Measurements from ENCODE around the gene CDH11. TPM values are rescaled to one million over a fixed set of nuclear protein-coding genes. Genes with fewer than 3 reads are reported as not detected.

Gene CDH11
- total and polyA plus RNA-seq, 2 experiments from 2014 or later = 3.5 to 19.6 TPM

- no peak for TF ChIP-seq REST (IDR thresholded peaks at IDR 0.05; ENCODE audit: unreplicated experiment)
- no peak for TF ChIP-seq ZNF331 (CRISPR knock-in tag; IDR thresholded peaks at IDR 0.05; ENCODE audit: low read depth)
- TF ChIP-seq CTCF (conservative IDR thresholded peaks at IDR 0.05; ENCODE audit: low read depth in 2 of 2) = no peak
- TF ChIP-seq EZH2phosphoT487 (IDR thresholded peaks at IDR 0.05; ENCODE audit: unreplicated experiment) = no peak
- TF ChIP-seq JUNB (IDR thresholded peaks at IDR 0.05; ENCODE audit: unreplicated experiment) = no peak
- TF ChIP-seq NANOG (IDR thresholded peaks at IDR 0.05; ENCODE audit: borderline replicate concordance) = no peak
- TF ChIP-seq POLR2AphosphoS5 (IDR thresholded peaks at IDR 0.05; ENCODE audit: low read depth) = no peak
- no peak for TF ChIP-seq CREB1 (CRISPR knock-in tag; IDR thresholded peaks at IDR 0.05; ENCODE audit: low read depth)
These were observed 124.1 kb downstream of the CDH11 start (continued) for GRCh38 chr16:64997751-64998150.

- ATAC-seq (no peak), DNase-seq (ENCODE audit: low spot score) (no peak)
- Mint-ChIP-seq H3K27ac (no peak overlapping the region), H3K4me1 (peaks cover 7% of the 10 kb centered on the region; the same call in 2 of the 3 replicates), H3K4me3 (no peak overlapping the region), H3K36me3 (ENCODE audit: low read depth) (no peaks in the 10 kb centered on the region), H3K9me3 (no peaks in the 10 kb centered on the region), H3K27me3 (ENCODE audit: insufficient read depth, low read depth, poor library complexity) (peaks cover 3% of the 10 kb centered on the region)
- H3F3A ChIP-seq (replicated peaks; ENCODE audit: low read depth) = no peaks in the 10 kb centered on the region
- no peaks in the 10 kb centered on the region for H3K36me3 ChIP-seq (ENCODE audit: insufficient read depth)
- peaks cover 4% of the 10 kb centered on the region; the same call in 1 of the 2 replicates for H3K4me1 ChIP-seq (ENCODE audit: insufficient read depth)
- no peaks in the 10 kb centered on the region for H3K27me3 ChIP-seq (ENCODE audit: insufficient read depth)
- H4K20me1 ChIP-seq (replicated peaks; ENCODE audit: insufficient read depth) = no peaks in the 10 kb centered on the region
- H3K4me3 ChIP-seq = no peak overlapping the region
- H3K79me2 ChIP-seq (replicated peaks; ENCODE audit: insufficient read depth) = no peaks in the 10 kb centered on the region
- no peak overlapping the region for H2AFZ ChIP-seq
- H3K9me2 ChIP-seq (ENCODE audit: insufficient read depth) = no peaks in the 10 kb centered on the region
- H3K27ac ChIP-seq (ENCODE audit: low read depth) = no peak overlapping the region
- H3K4me2 ChIP-seq = no peak overlapping the region
- TF ChIP-seq ZNF462 (CRISPR knock-in tag; IDR thresholded peaks at IDR 0.05) (no peak), ZNF114 (CRISPR knock-in tag; IDR thresholded peaks at IDR 0.05) (no peak), EZH2phosphoT487 (IDR thresholded peaks at IDR 0.05; ENCODE audit: unreplicated experiment) (no peak), ZNF331 (CRISPR knock-in tag; IDR thresholded peaks at IDR 0.05; ENCODE audit: low read depth) (no peak), STAT1 (IDR thresholded peaks at IDR 0.05; ENCODE audit: unreplicated experiment) (no peak), JUNB (IDR thresholded peaks at IDR 0.05; ENCODE audit: unreplicated experiment) (no peak)
These were observed 124.7 kb downstream of the CDH11 start for GRCh38 chr16:64997121-64997520.
